ENCODE data around the gene HS3ST3A1.

Gene HS3ST3A1

DNA sequence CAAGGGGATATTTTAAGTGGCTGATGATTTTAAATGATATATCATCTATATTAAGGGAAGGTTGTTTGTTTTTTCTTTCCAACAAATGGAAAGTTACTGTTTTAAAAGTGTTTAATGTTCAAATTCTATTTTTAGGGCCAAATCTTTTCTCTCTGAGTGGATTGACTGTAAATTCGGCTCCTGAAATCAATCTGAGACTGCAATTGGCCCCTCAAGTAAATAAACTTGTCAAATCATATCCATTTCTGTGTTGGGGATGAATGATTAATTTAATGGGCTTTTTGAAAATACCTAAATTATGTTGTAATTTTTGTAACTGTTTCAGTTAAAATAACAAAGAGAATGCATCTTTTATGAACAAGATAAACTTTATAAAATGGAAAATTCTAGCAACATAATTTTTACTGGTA is 2.6 kb downstream of the HS3ST3A1 start:
- Histone ChIP-seq H3K36me3 (ENCODE audit: control insufficient read depth, insufficient read depth, low read length) (no peaks in the 10 kb centered on the region), H3K4me3 (ENCODE audit: insufficient read depth, low read depth, low read length) (no peak overlapping the region), H3K4me1 (ENCODE audit: control insufficient read depth, insufficient read depth, low read length) (no peaks in the 10 kb centered on the region), H3K9me3 (ENCODE audit: control insufficient read depth, low read length) (no peaks in the 10 kb centered on the region), H3K27me3 (ENCODE audit: control insufficient read depth, insufficient read depth, low read length, poor library complexity, severe bottlenecking) (peaks cover 30% of the 10 kb centered on the region), H3K27ac (ENCODE audit: insufficient read depth, low read depth, low read length, poor library complexity, severe bottlenecking) (no peak overlapping the region)
- WGBS, 2 experiments: 100% methylated on average over 1 of the region's 1 CpG

DNA sequence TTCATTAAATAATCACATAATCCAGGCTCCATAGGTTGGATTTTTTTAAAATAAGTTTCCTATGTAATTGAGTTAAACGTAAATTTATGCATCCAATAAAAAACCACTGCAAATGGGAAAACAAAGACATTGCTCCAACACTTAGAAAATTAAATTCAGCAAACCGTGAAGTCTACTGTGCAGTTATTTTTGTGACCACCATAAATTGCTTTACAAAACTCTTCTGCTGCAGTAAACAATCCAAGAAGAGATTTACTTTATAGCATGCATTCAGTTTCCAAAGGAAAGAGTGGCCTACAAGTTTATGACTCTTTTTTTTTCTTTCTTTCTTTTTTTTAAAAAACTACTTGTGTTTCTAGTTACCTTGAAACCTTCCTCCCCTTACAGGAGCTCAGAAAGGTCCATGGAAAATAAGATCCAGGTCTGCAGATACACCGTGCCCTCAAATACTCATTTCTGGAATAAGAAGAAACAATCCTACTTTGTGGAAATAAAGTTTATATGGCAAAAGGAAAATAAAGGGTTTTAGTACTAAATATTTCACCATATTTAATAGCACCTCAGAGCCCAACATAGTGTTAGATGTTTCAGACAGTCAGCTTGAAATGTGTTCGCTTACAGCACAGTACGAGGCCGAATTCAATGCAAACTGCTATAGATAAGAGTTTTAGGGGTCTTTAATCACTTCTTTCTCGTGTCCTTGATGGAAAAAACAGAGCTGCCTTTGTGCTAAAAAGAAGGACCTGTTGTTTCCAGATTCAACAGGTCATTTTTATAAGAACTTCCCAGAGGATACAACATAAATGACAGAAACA is 3.2 kb downstream of the HS3ST3A1 start:
- H3K27me3 ChIP-seq (ENCODE audit: control insufficient read depth, insufficient read depth, low read length, poor library complexity, severe bottlenecking): peaks cover 30% of the 10 kb centered on the region
- H3K9me3 ChIP-seq (ENCODE audit: control insufficient read depth, low read length): no peaks in the 10 kb centered on the region
- no peak overlapping the region for H3K27ac ChIP-seq (ENCODE audit: insufficient read depth, low read depth, low read length, poor library complexity, severe bottlenecking)
- no peaks in the 10 kb centered on the region for H3K4me1 ChIP-seq (ENCODE audit: control insufficient read depth, insufficient read depth, low read length)
- WGBS, 2 experiments: 82 to 83% methylated on average over 5 to 7 of the region's 7 CpGs
- H3K36me3 ChIP-seq (ENCODE audit: control insufficient read depth, insufficient read depth, low read length): no peaks in the 10 kb centered on the region
- H3K4me3 ChIP-seq (ENCODE audit: insufficient read depth, low read depth, low read length): no peak overlapping the region

DNA sequence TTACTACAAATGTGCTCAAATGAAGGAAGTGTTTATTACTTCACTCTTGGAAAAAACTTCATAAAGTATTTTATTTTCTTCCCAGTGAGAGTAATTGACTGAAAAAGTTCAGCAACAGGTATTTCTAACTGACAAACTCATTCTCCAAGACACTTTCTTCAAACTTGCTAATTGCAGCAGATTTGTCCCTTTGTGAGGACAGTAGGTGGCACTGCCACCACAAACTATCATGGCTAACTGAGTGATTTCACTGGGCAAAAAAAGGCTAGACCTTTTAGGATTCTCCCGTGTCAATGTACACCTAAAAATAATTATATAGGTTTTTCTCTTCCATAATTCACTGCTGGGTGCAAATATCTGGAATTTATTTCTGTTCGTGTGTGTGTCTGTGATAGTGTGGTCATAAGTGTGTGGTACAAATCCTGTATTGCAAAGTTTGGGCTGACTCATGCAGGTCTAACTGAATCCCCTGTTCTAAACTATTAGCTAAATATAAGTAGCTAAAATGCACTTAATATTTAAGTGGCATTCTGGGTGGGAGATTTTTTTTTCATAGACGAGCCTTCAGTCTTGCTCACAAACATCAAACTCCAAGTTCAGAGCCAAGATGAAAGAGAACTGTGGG is 3.9 kb downstream of the HS3ST3A1 start:
- Histone ChIP-seq H3K4me1 (ENCODE audit: control insufficient read depth, insufficient read depth, low read length) (no peaks in the 10 kb centered on the region), H3K9me3 (ENCODE audit: control insufficient read depth, low read length) (no peaks in the 10 kb centered on the region), H3K4me3 (ENCODE audit: insufficient read depth, low read depth, low read length) (no peak overlapping the region), H3K27ac (ENCODE audit: insufficient read depth, low read depth, low read length, poor library complexity, severe bottlenecking) (no peak overlapping the region), H3K36me3 (ENCODE audit: control insufficient read depth, insufficient read depth, low read length) (no peaks in the 10 kb centered on the region), H3K27me3 (ENCODE audit: control insufficient read depth, insufficient read depth, low read length, poor library complexity, severe bottlenecking) (peaks cover 30% of the 10 kb centered on the region)
- WGBS, 2 experiments: 14 to 33% methylated on average over 1 to 3 of the region's 3 CpGs

DNA sequence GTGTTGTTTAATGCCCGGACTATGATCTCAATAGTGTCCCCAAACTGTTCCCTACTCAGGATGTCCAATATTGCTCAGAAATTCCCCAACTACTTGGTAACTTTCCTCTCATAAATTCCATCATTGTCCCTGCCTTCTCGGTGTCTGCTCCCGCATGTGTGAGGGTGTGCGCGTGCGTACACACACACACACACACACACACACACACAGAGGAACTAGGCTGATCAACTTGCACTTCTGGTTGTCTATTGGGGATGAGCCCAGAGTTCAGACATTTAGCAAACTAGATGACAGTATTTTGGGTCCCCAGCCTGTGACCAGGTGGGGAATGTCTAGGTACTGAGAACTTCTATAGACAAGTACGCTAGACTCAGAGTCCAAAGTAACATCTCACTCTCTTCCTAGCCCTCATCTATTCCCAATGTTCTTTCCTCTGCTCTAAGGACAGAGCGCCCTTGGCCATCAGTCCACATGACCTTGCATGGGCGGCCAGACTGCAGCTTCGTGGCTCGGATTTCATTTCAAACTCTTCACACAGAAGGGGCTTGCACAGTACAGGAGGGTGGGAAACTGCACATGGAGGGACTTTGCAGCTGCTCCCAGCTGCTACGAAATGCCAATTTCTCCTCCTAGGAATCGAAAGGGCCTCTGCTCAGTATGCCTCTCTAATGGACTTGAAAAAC is 5.3 kb downstream of the HS3ST3A1 start:
- peaks cover 19% of the 10 kb centered on the region for H3K27me3 ChIP-seq (ENCODE audit: control insufficient read depth, insufficient read depth, low read length, poor library complexity, severe bottlenecking)
- H3K27ac ChIP-seq (ENCODE audit: insufficient read depth, low read depth, low read length, poor library complexity, severe bottlenecking): no peak overlapping the region
- no peaks in the 10 kb centered on the region for H3K9me3 ChIP-seq (ENCODE audit: control insufficient read depth, low read length)
- H3K4me1 ChIP-seq (ENCODE audit: control insufficient read depth, insufficient read depth, low read length): no peaks in the 10 kb centered on the region
- WGBS, 2 experiments: 93% methylated on average over 13 of the region's 13 CpGs
- H3K36me3 ChIP-seq (ENCODE audit: control insufficient read depth, insufficient read depth, low read length): no peaks in the 10 kb centered on the region
- no peak overlapping the region for H3K4me3 ChIP-seq (ENCODE audit: insufficient read depth, low read depth, low read length)

DNA sequence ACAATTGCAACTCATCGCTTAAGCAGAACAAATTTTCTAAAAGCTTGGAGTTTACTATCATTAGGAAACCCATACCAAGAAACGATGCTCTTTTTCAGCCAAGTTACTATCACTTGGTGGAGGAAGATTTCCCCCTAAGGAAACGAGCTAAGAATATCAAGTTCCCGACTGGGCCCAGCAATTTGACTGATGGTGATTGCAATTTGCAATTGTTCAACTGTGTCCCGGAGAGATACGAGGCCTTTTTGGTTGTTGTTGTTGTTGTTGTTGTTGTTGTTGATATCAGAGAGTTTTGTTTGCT is 6.2 kb downstream of the HS3ST3A1 start:
- no peak overlapping the region for H3K27ac ChIP-seq (ENCODE audit: insufficient read depth, low read depth, low read length, poor library complexity, severe bottlenecking)
- WGBS, 2 experiments: 85 to 88% methylated on average over 6 of the region's 6 CpGs
- H3K4me1 ChIP-seq (ENCODE audit: control insufficient read depth, insufficient read depth, low read length): no peaks in the 10 kb centered on the region
- H3K27me3 ChIP-seq (ENCODE audit: control insufficient read depth, insufficient read depth, low read length, poor library complexity, severe bottlenecking): peaks cover 11% of the 10 kb centered on the region
- no peaks in the 10 kb centered on the region for H3K36me3 ChIP-seq (ENCODE audit: control insufficient read depth, insufficient read depth, low read length)
- no peaks in the 10 kb centered on the region for H3K9me3 ChIP-seq (ENCODE audit: control insufficient read depth, low read length)
- no peak overlapping the region for H3K4me3 ChIP-seq (ENCODE audit: insufficient read depth, low read depth, low read length)

DNA sequence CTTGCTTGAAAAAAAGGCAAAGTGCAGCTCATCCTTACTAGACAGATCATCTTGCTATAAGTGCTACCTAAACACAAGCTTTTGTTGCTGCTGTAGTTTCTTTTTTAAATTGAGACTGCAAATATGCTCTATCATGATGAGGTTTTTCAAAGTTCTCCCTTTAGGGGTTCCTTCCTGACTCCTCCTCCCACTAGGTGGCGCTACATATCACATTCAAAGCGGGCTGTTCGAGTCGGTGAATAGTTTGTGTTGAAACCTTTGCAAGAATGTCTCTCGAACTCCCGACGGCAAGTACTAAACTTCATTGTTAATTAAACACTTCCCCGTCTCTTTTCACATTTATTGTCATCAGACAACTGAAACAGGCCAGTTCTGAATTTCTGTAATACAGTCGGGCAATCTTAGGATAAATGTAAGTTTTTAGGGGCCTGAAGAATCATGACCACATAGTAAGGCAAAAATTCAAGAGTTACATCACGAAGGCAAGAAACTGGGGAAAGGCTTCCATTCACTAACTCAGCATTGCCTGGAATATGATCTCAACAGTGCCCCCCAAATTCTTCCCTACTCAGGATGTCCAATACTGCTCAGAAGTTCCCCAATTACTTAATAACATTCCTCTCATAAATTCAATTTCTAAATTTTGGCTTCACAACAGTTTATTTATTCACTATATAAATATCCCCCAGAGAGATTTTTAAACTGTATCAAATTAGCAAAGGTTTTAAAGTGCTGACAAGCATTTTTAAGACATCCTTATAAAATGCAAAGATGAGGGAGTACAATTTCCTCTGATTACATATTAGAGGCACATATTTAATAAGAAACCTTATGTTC is 6.7 kb downstream of the HS3ST3A1 start:
- no peak overlapping the region for H3K4me3 ChIP-seq (ENCODE audit: insufficient read depth, low read depth, low read length)
- WGBS, 2 experiments: 23 to 26% methylated on average over 10 of the region's 10 CpGs
- no peaks in the 10 kb centered on the region for H3K9me3 ChIP-seq (ENCODE audit: control insufficient read depth, low read length)
- H3K4me1 ChIP-seq (ENCODE audit: control insufficient read depth, insufficient read depth, low read length): no peaks in the 10 kb centered on the region
- peaks cover 5% of the 10 kb centered on the region for H3K27me3 ChIP-seq (ENCODE audit: control insufficient read depth, insufficient read depth, low read length, poor library complexity, severe bottlenecking)
- no peak overlapping the region for H3K27ac ChIP-seq (ENCODE audit: insufficient read depth, low read depth, low read length, poor library complexity, severe bottlenecking)
- H3K36me3 ChIP-seq (ENCODE audit: control insufficient read depth, insufficient read depth, low read length): no peaks in the 10 kb centered on the region

DNA sequence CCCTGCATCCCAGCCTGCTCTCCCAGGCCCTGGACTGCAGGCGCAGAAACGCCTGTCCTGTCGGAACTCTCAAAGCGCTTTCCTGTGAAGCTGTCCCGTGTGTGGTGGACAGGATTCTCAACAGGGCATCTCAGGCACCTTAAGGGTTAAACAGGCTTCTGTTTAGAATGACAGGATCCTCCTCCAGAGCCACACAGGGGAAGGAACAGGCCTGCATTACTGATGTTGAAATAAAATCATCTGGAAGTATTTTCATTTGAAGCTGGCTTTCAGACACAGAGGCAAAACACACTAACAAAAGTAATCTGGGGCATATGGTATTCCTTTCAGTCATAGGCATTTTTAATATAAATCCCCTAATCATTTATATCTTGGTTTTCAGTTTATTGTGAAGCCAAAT is 7.4 kb downstream of the HS3ST3A1 start:
- no peak overlapping the region for H3K4me3 ChIP-seq (ENCODE audit: insufficient read depth, low read depth, low read length)
- H3K27ac ChIP-seq (ENCODE audit: insufficient read depth, low read depth, low read length, poor library complexity, severe bottlenecking): no peak overlapping the region
- H3K27me3 ChIP-seq (ENCODE audit: control insufficient read depth, insufficient read depth, low read length, poor library complexity, severe bottlenecking): no peaks in the 10 kb centered on the region
- WGBS, 2 experiments: 90 to 92% methylated on average over 5 of the region's 5 CpGs
- no peaks in the 10 kb centered on the region for H3K9me3 ChIP-seq (ENCODE audit: control insufficient read depth, low read length)
- no peaks in the 10 kb centered on the region for H3K4me1 ChIP-seq (ENCODE audit: control insufficient read depth, insufficient read depth, low read length)
- H3K36me3 ChIP-seq (ENCODE audit: control insufficient read depth, insufficient read depth, low read length): no peaks in the 10 kb centered on the region

DNA sequence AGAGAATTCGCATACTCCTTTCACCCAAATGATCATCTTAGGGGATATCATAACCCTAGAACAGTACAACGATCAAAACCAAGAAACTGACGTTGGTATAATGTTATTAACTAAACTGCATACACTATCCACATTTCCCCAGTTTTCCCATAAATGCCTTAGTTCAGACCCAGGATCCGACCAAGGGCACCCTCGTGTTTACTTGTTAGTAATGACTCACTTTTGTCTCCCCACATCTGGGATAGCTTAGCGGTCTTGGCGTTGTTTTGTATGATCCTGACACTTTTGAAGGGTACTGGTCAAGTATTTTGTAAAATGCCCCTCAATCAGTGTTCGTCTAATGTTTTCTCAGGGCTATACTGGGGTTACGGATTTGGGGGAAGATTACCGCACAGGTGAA is 8.0 kb downstream of the HS3ST3A1 start:
- Histone ChIP-seq H3K27me3 (ENCODE audit: control insufficient read depth, insufficient read depth, low read length, poor library complexity, severe bottlenecking) (no peaks in the 10 kb centered on the region), H3K27ac (ENCODE audit: insufficient read depth, low read depth, low read length, poor library complexity, severe bottlenecking) (no peak overlapping the region), H3K4me1 (ENCODE audit: control insufficient read depth, insufficient read depth, low read length) (no peaks in the 10 kb centered on the region), H3K36me3 (ENCODE audit: control insufficient read depth, insufficient read depth, low read length) (no peaks in the 10 kb centered on the region), H3K9me3 (ENCODE audit: control insufficient read depth, low read length) (no peaks in the 10 kb centered on the region), H3K4me3 (ENCODE audit: insufficient read depth, low read depth, low read length) (no peak overlapping the region)
- 93 to 96% methylated on average over 10 of the region's 10 CpGs for WGBS, 2 experiments

DNA sequence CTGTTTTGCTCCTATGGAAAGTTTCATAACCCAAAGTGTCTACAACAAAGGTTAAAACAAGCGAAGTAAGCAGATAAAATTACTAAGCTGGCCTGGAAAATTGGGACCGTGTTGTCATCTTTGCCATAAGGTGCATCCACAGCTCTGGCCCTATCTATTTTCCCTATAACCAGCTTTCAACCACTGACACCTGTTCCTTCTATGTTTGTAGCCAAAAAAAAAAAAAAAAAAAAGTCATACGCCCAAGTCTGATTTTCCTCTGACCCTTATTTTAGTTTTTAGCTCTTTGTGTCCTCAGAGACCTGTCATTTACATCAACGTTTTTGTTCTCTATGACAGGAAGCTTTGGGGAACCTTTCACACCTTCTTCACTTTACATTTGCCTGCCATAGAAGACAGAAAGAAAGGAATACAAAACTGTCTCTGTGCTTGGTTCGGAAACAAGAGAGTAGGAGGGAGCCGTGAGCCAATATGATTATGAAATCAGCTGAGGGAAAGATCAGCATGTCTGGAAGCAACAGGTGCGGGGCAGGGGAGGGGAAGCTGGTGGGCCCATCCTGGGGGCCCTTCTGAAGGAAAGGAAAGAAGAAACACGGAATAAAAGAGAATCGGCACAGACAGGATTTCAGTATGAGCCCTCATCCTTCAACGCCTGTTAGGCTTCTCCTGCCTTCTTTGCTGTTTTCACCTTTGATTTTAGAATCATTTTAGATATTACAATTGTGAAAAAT is 8.5 kb downstream of the HS3ST3A1 start:
- no peaks in the 10 kb centered on the region for H3K27me3 ChIP-seq (ENCODE audit: control insufficient read depth, insufficient read depth, low read length, poor library complexity, severe bottlenecking)
- 83 to 87% methylated on average over 10 of the region's 10 CpGs for WGBS, 2 experiments
- no peak overlapping the region for H3K27ac ChIP-seq (ENCODE audit: insufficient read depth, low read depth, low read length, poor library complexity, severe bottlenecking)

More for the DNA sequence above, 8.5 kb downstream of the HS3ST3A1 start:
- Histone ChIP-seq H3K4me1 (ENCODE audit: control insufficient read depth, insufficient read depth, low read length) (no peaks in the 10 kb centered on the region), H3K9me3 (ENCODE audit: control insufficient read depth, low read length) (no peaks in the 10 kb centered on the region), H3K36me3 (ENCODE audit: control insufficient read depth, insufficient read depth, low read length) (no peaks in the 10 kb centered on the region), H3K4me3 (ENCODE audit: insufficient read depth, low read depth, low read length) (no peak overlapping the region)

Data from ectodermal cell (in vitro differentiated cells).